SK-N-SH treated with all-trans-retinoic acid at 6 μM for 48 hours (cell line): Measurements from ENCODE around the gene TAPT1.

Source experiments
- ATAC-seq: fragments of 200-7000 bp; cut with Tn5 transposase; 3 replicates; pipeline ENCODE4 v1.9.1; 2020; ENCODE audit warnings: mild to moderate bottlenecking, moderate library complexity
- ARNTL ChIP-seq: fragments of 450-650 bp; formaldehyde crosslinking; IDR thresholded peaks from 2 replicates; pipeline ENCODE4 v1.5.0; 2020; ENCODE audit warnings: low read depth, mild to moderate bottlenecking, moderate library complexity, borderline replicate concordance
- BACH2 ChIP-seq: fragments of 250-450 bp; sonication (Bioruptor Pico); IDR thresholded peaks from 2 replicates; pipeline ENCODE4 v1.9.0; 2021; ENCODE audit warnings: mild to moderate bottlenecking, borderline replicate concordance
- CREB5 ChIP-seq: fragments of 250-450 bp; sonication (Bioruptor Pico); IDR thresholded peaks from 2 replicates; pipeline ENCODE4 v1.5.1; 2020; ENCODE audit warnings: low read depth, mild to moderate bottlenecking, moderate library complexity
- CSDC2 ChIP-seq: fragments of 250-450 bp; sonication (Bioruptor Pico); IDR thresholded peaks from 2 replicates; pipeline ENCODE4 v1.5.0; 2020; ENCODE audit warnings: mild to moderate bottlenecking, moderate library complexity
- CSRNP3 ChIP-seq: fragments of 250-450 bp; sonication (Bioruptor Pico); IDR thresholded peaks from 2 replicates; pipeline ENCODE4 v1.5.1; 2021; ENCODE audit warnings: mild to moderate bottlenecking, moderate library complexity
- ESRRG ChIP-seq: fragments of 250-450 bp; sonication (Bioruptor Pico); IDR thresholded peaks from 2 replicates; pipeline ENCODE4 v1.6.1; 2021; ENCODE audit warnings: mild to moderate bottlenecking
- GLIS3 ChIP-seq: fragments of 250-450 bp; sonication (Bioruptor Pico); IDR thresholded peaks from 2 replicates; pipeline ENCODE4 v1.5.0; 2020; ENCODE audit warnings: mild to moderate bottlenecking, moderate library complexity
- ISL1 ChIP-seq: fragments of 250-450 bp; sonication (Bioruptor Pico); IDR thresholded peaks from 2 replicates; pipeline ENCODE4 v2.1.2; 2022; ENCODE audit warnings: mild to moderate bottlenecking, moderate library complexity
- OSR1 ChIP-seq: fragments of 250-450 bp; sonication (Bioruptor Pico); IDR thresholded peaks from 2 replicates; pipeline ENCODE4 v1.8.0; 2022; ENCODE audit warnings: moderate library complexity, mild to moderate bottlenecking, inconsistent platforms
- POU6F1 ChIP-seq: fragments of 250-450 bp; sonication (Bioruptor Pico); IDR thresholded peaks from 2 replicates; pipeline ENCODE4 v1.8.0; 2021; ENCODE audit warnings: low read depth, mild to moderate bottlenecking, moderate library complexity, borderline replicate concordance
- PPARA ChIP-seq: fragments of 250-450 bp; sonication (Bioruptor Pico); IDR thresholded peaks from 2 replicates; pipeline ENCODE4 v1.5.0; 2020; ENCODE audit warnings: mild to moderate bottlenecking, borderline replicate concordance
- RARB ChIP-seq: fragments of 250-450 bp; sonication (Bioruptor Pico); IDR thresholded peaks from 2 replicates; pipeline ENCODE4 v1.8.0; 2021; ENCODE audit warnings: mild to moderate bottlenecking, moderate library complexity
- SNAI2 ChIP-seq: fragments of 250-450 bp; sonication (Bioruptor Pico); IDR thresholded peaks from 2 replicates; pipeline ENCODE4 v1.5.0; 2020; ENCODE audit warnings: mild to moderate bottlenecking, moderate library complexity
- TCF4 ChIP-seq: fragments of 250-450 bp; sonication (Bioruptor Pico); IDR thresholded peaks from 2 replicates; pipeline ENCODE4 v1.8.0; 2021; ENCODE audit warnings: mild to moderate bottlenecking, moderate library complexity, borderline replicate concordance
- TOX ChIP-seq: fragments of 250-450 bp; sonication (Bioruptor Pico); IDR thresholded peaks from 2 replicates; pipeline ENCODE4 v1.8.0; 2021; ENCODE audit warnings: mild to moderate bottlenecking, moderate library complexity, borderline replicate concordance
- TSHZ2 ChIP-seq: fragments of 250-450 bp; sonication (Bioruptor Pico); IDR thresholded peaks from 2 replicates; pipeline ENCODE4 v1.5.0; 2020; ENCODE audit warnings: mild to moderate bottlenecking, moderate library complexity
- ZFP3 ChIP-seq: fragments of 250-450 bp; sonication (Bioruptor Pico); IDR thresholded peaks from 2 replicates; pipeline ENCODE4 v1.5.0; 2020; ENCODE audit warnings: mild to moderate bottlenecking, moderate library complexity
- ZFP30 ChIP-seq: fragments of 450-650 bp; formaldehyde crosslinking; IDR thresholded peaks from 2 replicates; pipeline ENCODE4 v1.5.0; 2022; ENCODE audit warnings: mild to moderate bottlenecking, moderate library complexity
- ZNF565 ChIP-seq: fragments of 450-650 bp; formaldehyde crosslinking; conservative IDR thresholded peaks from 2 replicates; pipeline ENCODE4 v1.5.0; 2020; ENCODE audit warnings: low read depth, mild to moderate bottlenecking, moderate library complexity
- ZNF70 ChIP-seq: fragments of 450-650 bp; formaldehyde crosslinking; IDR thresholded peaks from 2 replicates; pipeline ENCODE4 v1.5.0; 2020; ENCODE audit warnings: mild to moderate bottlenecking, moderate library complexity
- ZNF8 ChIP-seq: fragments of 450-650 bp; formaldehyde crosslinking; IDR thresholded peaks from 2 replicates; pipeline ENCODE4 v1.5.0; 2020; ENCODE audit warnings: mild to moderate bottlenecking, moderate library complexity

The TAPT1 gene

GRCh38 chr4:16233569-16234177, 7.4 kb upstream of the TAPT1 start (continued):
- no peak for TF ChIP-seq TSHZ2
- no peak for TF ChIP-seq ZNF70 (CRISPR knock-in tag)
- TF ChIP-seq, all 23 proteins: peak for 0

GRCh38 chr4:16231570-16232245, 5.4 kb upstream of the TAPT1 start:
- ATAC-seq = no peak
- TF ChIP-seq ARNTL (CRISPR knock-in tag) (no peak), PPARA (CRISPR knock-in tag) (no peak), CREB5 (CRISPR knock-in tag) (no peak), BACH2 (CRISPR knock-in tag) (no peak)

GRCh38 chr4:16230308-16230707, 4.0 kb upstream of the TAPT1 start:
- no peak for ATAC-seq
- TF ChIP-seq ZFP3 (CRISPR knock-in tag) (no peak), TCF4 (CRISPR knock-in tag) (no peak), BACH2 (CRISPR knock-in tag) (no peak), ESRRG (CRISPR knock-in tag) (no peak), ARNTL (CRISPR knock-in tag) (no peak), ZFP30 (CRISPR knock-in tag) (no peak), CSDC2 (CRISPR knock-in tag) (no peak), TOX (CRISPR knock-in tag) (no peak), ZNF70 (CRISPR knock-in tag) (no peak), ZNF565 (CRISPR knock-in tag) (no peak), GLIS3 (no peak), CSRNP3 (CRISPR knock-in tag) (no peak), SNAI2 (CRISPR knock-in tag) (no peak), OSR1 (no peak), RARB (CRISPR knock-in tag) (no peak), ZNF8 (CRISPR knock-in tag) (no peak), POU6F1 (CRISPR knock-in tag) (no peak), ISL1 (no peak)

GRCh38 chr4:16229604-16230003, 3.3 kb upstream of the TAPT1 start:
- ATAC-seq = no peak
- no peak for TF ChIP-seq ZNF70 (CRISPR knock-in tag)
- TF ChIP-seq, all 23 proteins: peak for 0
